ENCODE data around the gene KRT33B.

Gene KRT33B

GRCh38 chr17:41325611-41326010 is 44.0 kb downstream of the KRT33B start:
- Histone ChIP-seq H3K27me3 (no peaks in the 10 kb centered on the region), H3K4me1 (peaks cover 9 to 19% (median 14%) of the 10 kb centered on the region in 10 experiments; a peak in 18 of 20 replicates), H3K4me2 (no peak overlapping the region), H3K4me3 (no peak overlapping the region), H3K9ac (no peak overlapping the region), H3K9me3 (replicated peaks in 1 of 11) (peaks cover 2 to 3% (median 3%) of the 10 kb centered on the region in 11 experiments; a peak in 17 of 22 replicates), H3K27ac (peak overlapping the region in 4 of 11 experiments; percentile 44 to 62 (median 49); a peak in 6 of 22 replicates), H3K36me3 (no peaks in the 10 kb centered on the region), H4K20me1 (no peaks in the 10 kb centered on the region)
- no peak for TF ChIP-seq Cebpa-rat (IDR thresholded peaks at IDR 0.05)

DNA sequence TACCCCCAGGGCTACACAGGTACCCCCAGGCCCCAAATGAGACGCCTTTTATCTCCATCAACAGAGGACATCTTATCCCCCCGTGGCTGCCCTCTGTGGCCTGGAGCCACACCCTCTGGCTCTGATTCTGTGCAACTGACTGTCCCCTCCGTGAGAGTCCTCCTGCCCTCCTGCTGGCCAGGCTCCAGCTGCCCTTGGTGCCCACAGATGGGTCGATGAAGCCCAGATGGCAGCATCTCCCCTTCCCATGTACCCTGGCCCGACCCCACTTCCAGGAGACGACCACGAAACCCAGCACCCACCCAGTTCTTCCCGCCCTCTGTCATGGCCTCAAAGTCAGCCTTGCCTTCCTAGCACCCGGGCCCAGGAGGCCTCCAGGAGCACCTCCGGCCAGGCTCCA is 44.5 kb downstream of the KRT33B start:
- no peak for TF ChIP-seq Cebpa-rat (IDR thresholded peaks at IDR 0.05)
- Histone ChIP-seq H3K4me2 (no peak overlapping the region), H3K9ac (no peak overlapping the region), H3K9me3 (replicated peaks in 1 of 11) (peaks cover 6 to 8% (median 8%) of the 10 kb centered on the region in 11 experiments), H3K4me1 (peaks cover 9 to 19% (median 14%) of the 10 kb centered on the region in 10 experiments; a peak in 18 of 20 replicates), H4K20me1 (no peaks in the 10 kb centered on the region), H3K4me3 (no peak overlapping the region), H3K27ac (no peak overlapping the region), H3K27me3 (no peaks in the 10 kb centered on the region), H3K36me3 (no peaks in the 10 kb centered on the region; a peak in 1 of 22 replicates)

GRCh38 chr17:41324180-41325075 is 45.2 kb downstream of the KRT33B start:
- TF ChIP-seq Cebpa-rat (IDR thresholded peaks at IDR 0.05): no peak
- Histone ChIP-seq H4K20me1 (no peaks in the 10 kb centered on the region), H3K4me2 (no peak overlapping the region), H3K4me3 (no peak overlapping the region), H3K27me3 (no peaks in the 10 kb centered on the region), H3K27ac (no peak overlapping the region), H3K9ac (no peak overlapping the region), H3K4me1 (peaks cover 9 to 19% (median 14%) of the 10 kb centered on the region in 10 experiments; a peak in 18 of 20 replicates), H3K9me3 (replicated peaks in 1 of 11) (peaks cover 13 to 15% (median 14%) of the 10 kb centered on the region in 11 experiments), H3K36me3 (no peaks in the 10 kb centered on the region; a peak in 1 of 22 replicates)

- Histone ChIP-seq H4K20me1 (no peaks in the 10 kb centered on the region), H3K4me2 (no peak overlapping the region), H3K9ac (peak overlapping the region in 1 of 11 experiments; percentile 13; a peak in 2 of 22 replicates), H3K4me1 (peaks cover 9 to 19% (median 14%) of the 10 kb centered on the region in 10 experiments; a peak in 18 of 20 replicates), H3K27ac (0 out of 22 replicates have a peak overlapping the region, but pooled peaks of 1 of the 11 experiments have one; percentile 8), H3K36me3 (no peaks in the 10 kb centered on the region; a peak in 1 of 22 replicates), H3K4me3 (no peak overlapping the region), H3K27me3 (no peaks in the 10 kb centered on the region), H3K9me3 (replicated peaks in 1 of 11) (peaks cover 14 to 22% (median 18%) of the 10 kb centered on the region in 11 experiments)
- no peak for TF ChIP-seq Cebpa-rat (IDR thresholded peaks at IDR 0.05)
Observed at GRCh38 chr17:41322903-41323895, 46.4 kb downstream of the KRT33B start.

GRCh38 chr17:41322094-41322902 is 47.3 kb downstream of the KRT33B start:
- H3K27me3 ChIP-seq: no peaks in the 10 kb centered on the region
- no peaks in the 10 kb centered on the region for H4K20me1 ChIP-seq
- H3K4me2 ChIP-seq: no peak overlapping the region

GRCh38 chr17:41318231-41318630 is 51.4 kb downstream of the KRT33B start:
- Histone ChIP-seq H3K4me3 (no peak overlapping the region), H3K27ac (no peak overlapping the region), H3K4me2 (no peak overlapping the region), H3K4me1 (no peaks in the 10 kb centered on the region), H3K9me3 (replicated peaks in 1 of 11) (peaks cover 14 to 23% (median 18%) of the 10 kb centered on the region in 11 experiments), H3K36me3 (no peaks in the 10 kb centered on the region; a peak in 1 of 22 replicates), H3K27me3 (no peaks in the 10 kb centered on the region), H4K20me1 (no peaks in the 10 kb centered on the region), H3K9ac (no peak overlapping the region)
- TF ChIP-seq Cebpa-rat (IDR thresholded peaks at IDR 0.05): no peak

More at GRCh38 chr17:41322094-41322902, 47.3 kb downstream of the KRT33B start:
- Histone ChIP-seq H3K36me3 (no peaks in the 10 kb centered on the region; a peak in 1 of 22 replicates), H3K9me3 (replicated peaks in 1 of 11) (peaks cover 14 to 23% (median 18%) of the 10 kb centered on the region in 11 experiments), H3K27ac (no peak overlapping the region), H3K4me1 (peaks cover 7 to 17% (median 12%) of the 10 kb centered on the region in 10 experiments; a peak in 18 of 20 replicates), H3K4me3 (no peak overlapping the region), H3K9ac (no peak overlapping the region)
- no peak for TF ChIP-seq Cebpa-rat (IDR thresholded peaks at IDR 0.05)

DNA sequence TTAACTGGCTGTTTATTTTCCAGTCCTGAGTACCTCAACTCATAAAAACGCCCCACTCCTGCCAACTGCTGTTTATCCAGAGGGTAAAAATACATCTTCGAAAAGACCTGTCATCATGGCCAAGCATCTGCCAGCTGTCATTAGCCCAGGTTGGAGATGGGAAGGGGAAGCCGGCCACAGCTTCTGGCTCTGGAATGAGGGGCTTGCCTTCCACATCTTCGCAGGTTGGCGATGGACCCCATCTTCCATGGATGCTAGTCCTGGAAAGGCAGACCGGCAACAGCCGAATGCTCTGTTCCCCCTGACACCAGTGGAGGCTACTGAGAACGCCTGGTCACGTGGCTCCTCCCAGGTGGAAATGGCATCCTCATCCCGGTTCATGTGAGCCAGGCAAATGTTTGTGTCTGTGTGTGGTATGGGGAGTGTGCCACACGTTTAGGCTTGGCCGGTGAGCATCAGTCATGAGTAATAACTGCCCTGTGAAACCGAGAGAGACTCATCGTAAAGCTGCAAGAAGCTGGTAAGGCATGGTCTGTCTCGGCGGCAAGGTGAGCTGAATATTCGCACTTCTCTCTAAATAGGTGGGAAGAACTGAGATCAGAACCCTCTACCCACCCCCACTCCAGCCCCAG is 53.7 kb downstream of the KRT33B start:
- Histone ChIP-seq H3K27ac (no peak overlapping the region), H4K20me1 (no peaks in the 10 kb centered on the region), H3K4me2 (no peak overlapping the region), H3K4me1 (no peaks in the 10 kb centered on the region), H3K9ac (no peak overlapping the region), H3K27me3 (no peaks in the 10 kb centered on the region), H3K36me3 (no peaks in the 10 kb centered on the region; a peak in 1 of 22 replicates), H3K9me3 (replicated peaks in 1 of 11) (peaks cover 14 to 23% (median 18%) of the 10 kb centered on the region in 11 experiments), H3K4me3 (no peak overlapping the region)
- no peak for TF ChIP-seq Cebpa-rat (IDR thresholded peaks at IDR 0.05)

Data from BLaER1 treated with 17β-estradiol and CSF1 and Interleukin-3, amounts not matched to agents 10 nM and 100 nM (cell line).